ENCODE measurements around the gene LRP1B. TPM values are rescaled to one million over a fixed set of nuclear protein-coding genes. Genes with fewer than 3 reads are reported as not detected.

LRP1B gene
- total and polyA plus RNA-seq, 5 donors from 2014 or later = not detected

GRCh38 chr2:140643761-140644187, 1487.0 kb downstream of the LRP1B start:
- ATAC-seq (ENCODE audit: low read depth in 2 of 2) (no peak), DNase-seq (no peak)
- peak overlapping the region in 1 of 3 donors; percentile 43 for H3K27ac Mint-ChIP-seq
- Histone ChIP-seq H3K27ac (ENCODE audit: insufficient read depth, low read length, poor library complexity, severe bottlenecking) (no peak overlapping the region), H3K36me3 (ENCODE audit: control insufficient read depth, insufficient read depth, low read length) (no peaks in the 10 kb centered on the region), H3K9me3 (ENCODE audit: control insufficient read depth in 2 of 2, low read length in 2 of 2) (peaks cover 2 to 9% of the 10 kb centered on the region in 2 experiments), H3K4me3 (ENCODE audit: low read depth, low read length) (no peak overlapping the region), H3K27me3 (ENCODE audit: control insufficient read depth, insufficient read depth, low read length) (no peaks in the 10 kb centered on the region), H3K4me1 (ENCODE audit: control insufficient read depth, insufficient read depth, low read length, poor library complexity, severe bottlenecking) (no peaks in the 10 kb centered on the region)
- H3K27me3 Mint-ChIP-seq = no peaks in the 10 kb centered on the region
- H3K4me3 Mint-ChIP-seq = no peak overlapping the region
- peaks cover 0 to 17% (median 7%) of the 10 kb centered on the region in 7 donors for H3K9me3 Mint-ChIP-seq
- no peaks in the 10 kb centered on the region for H3K4me1 Mint-ChIP-seq
- H3K36me3 Mint-ChIP-seq = no peaks in the 10 kb centered on the region

DNA sequence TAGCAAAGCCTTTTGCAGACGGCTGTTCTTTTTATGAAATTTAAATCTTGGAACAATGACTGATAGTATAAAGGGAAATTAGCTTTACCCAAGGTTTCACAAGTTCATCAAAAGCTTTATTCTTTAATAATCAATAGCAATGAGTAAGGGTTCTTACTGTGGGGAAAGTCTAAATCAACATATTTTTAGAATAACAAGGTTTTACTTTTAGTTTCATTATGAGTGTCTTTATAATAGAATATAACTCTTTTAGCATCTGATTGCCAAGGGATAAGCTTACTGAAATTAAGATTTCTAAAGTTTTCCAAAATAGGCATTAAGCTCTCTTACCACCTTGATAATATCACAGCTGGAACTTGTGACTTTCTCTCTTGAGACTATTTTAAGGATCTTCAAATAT, 1489.7 kb downstream of the LRP1B start:
- no peak for ATAC-seq (ENCODE audit: low read depth in 2 of 2)
- no peak overlapping the region for H3K4me3 Mint-ChIP-seq
- H3K9me3 Mint-ChIP-seq = peaks cover 0 to 17% (median 5%) of the 10 kb centered on the region in 7 donors
- H3K4me1 Mint-ChIP-seq = no peaks in the 10 kb centered on the region
- H3K4me3 ChIP-seq (ENCODE audit: low read depth, low read length) = no peak overlapping the region
- DNase-seq = no peak
- no peaks in the 10 kb centered on the region for H3K36me3 ChIP-seq (ENCODE audit: control insufficient read depth, insufficient read depth, low read length)
- no peaks in the 10 kb centered on the region for H3K27me3 ChIP-seq (ENCODE audit: control insufficient read depth, insufficient read depth, low read length)
- H3K27ac ChIP-seq (ENCODE audit: insufficient read depth, low read length, poor library complexity, severe bottlenecking) = no peak overlapping the region
- no peak overlapping the region for H3K27ac Mint-ChIP-seq
- no peaks in the 10 kb centered on the region for H3K27me3 Mint-ChIP-seq
- peaks cover 2 to 9% of the 10 kb centered on the region in 2 experiments for H3K9me3 ChIP-seq (ENCODE audit: control insufficient read depth in 2 of 2, low read length in 2 of 2)
- no peaks in the 10 kb centered on the region for H3K36me3 Mint-ChIP-seq
- H3K4me1 ChIP-seq (ENCODE audit: control insufficient read depth, insufficient read depth, low read length, poor library complexity, severe bottlenecking) = no peaks in the 10 kb centered on the region

DNA sequence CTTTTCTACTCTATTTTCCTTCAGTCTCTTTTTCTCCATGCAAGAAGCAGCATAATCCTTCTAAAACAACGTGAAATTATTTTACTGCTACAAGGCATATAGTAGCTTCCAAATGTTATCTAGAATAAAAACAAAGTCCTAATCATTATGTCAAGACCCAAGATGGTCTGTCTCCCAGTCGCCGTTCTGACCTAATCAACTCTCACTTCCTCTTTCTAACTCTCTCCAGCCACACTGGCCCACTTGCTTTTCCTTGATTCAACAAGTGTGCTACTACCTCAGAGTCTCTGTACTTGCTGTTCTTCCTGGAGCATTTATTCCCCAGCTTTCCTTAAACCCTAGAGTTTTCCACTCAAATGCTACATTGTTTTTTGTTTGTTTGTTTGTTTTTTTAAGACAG, 1491.2 kb downstream of the LRP1B start:
- Mint-ChIP-seq H3K4me3 (no peak overlapping the region), H3K36me3 (no peaks in the 10 kb centered on the region), H3K27ac (no peak overlapping the region), H3K4me1 (no peaks in the 10 kb centered on the region), H3K9me3 (peaks cover 0 to 13% (median 5%) of the 10 kb centered on the region in 7 donors), H3K27me3 (no peaks in the 10 kb centered on the region)
- Histone ChIP-seq H3K27me3 (ENCODE audit: control insufficient read depth, insufficient read depth, low read length) (no peaks in the 10 kb centered on the region), H3K4me1 (ENCODE audit: control insufficient read depth, insufficient read depth, low read length, poor library complexity, severe bottlenecking) (no peaks in the 10 kb centered on the region), H3K27ac (ENCODE audit: insufficient read depth, low read length, poor library complexity, severe bottlenecking) (no peak overlapping the region), H3K4me3 (ENCODE audit: low read depth, low read length) (no peak overlapping the region), H3K9me3 (ENCODE audit: control insufficient read depth in 2 of 2, low read length in 2 of 2) (peaks cover 0 to 9% of the 10 kb centered on the region in 2 experiments), H3K36me3 (ENCODE audit: control insufficient read depth, insufficient read depth, low read length) (no peaks in the 10 kb centered on the region)
- DNase-seq (no peak), ATAC-seq (ENCODE audit: low read depth in 2 of 2) (no peak)

GRCh38 chr2:140630557-140630956, 1500.3 kb downstream of the LRP1B start:
- Mint-ChIP-seq H3K9me3 (peaks cover 5 to 24% (median 12%) of the 10 kb centered on the region in 7 donors), H3K36me3 (no peaks in the 10 kb centered on the region), H3K27me3 (no peaks in the 10 kb centered on the region), H3K27ac (no peak overlapping the region), H3K4me1 (no peaks in the 10 kb centered on the region), H3K4me3 (no peak overlapping the region)
- Histone ChIP-seq H3K27ac (ENCODE audit: insufficient read depth, low read length, poor library complexity, severe bottlenecking) (no peak overlapping the region), H3K27me3 (ENCODE audit: control insufficient read depth, insufficient read depth, low read length) (no peaks in the 10 kb centered on the region), H3K4me1 (ENCODE audit: control insufficient read depth, insufficient read depth, low read length, poor library complexity, severe bottlenecking) (no peaks in the 10 kb centered on the region), H3K36me3 (ENCODE audit: control insufficient read depth, insufficient read depth, low read length) (no peaks in the 10 kb centered on the region), H3K9me3 (ENCODE audit: control insufficient read depth in 2 of 2, low read length in 2 of 2) (peaks cover 0 to 7% of the 10 kb centered on the region in 2 experiments), H3K4me3 (ENCODE audit: low read depth, low read length) (no peak overlapping the region)
- DNase-seq (no peak), ATAC-seq (ENCODE audit: low read depth in 2 of 2) (no peak)

GRCh38 chr2:140627885-140628284, 1502.9 kb downstream of the LRP1B start:
- Histone ChIP-seq H3K9me3 (ENCODE audit: control insufficient read depth in 2 of 2, low read length in 2 of 2) (peaks cover 0 to 7% of the 10 kb centered on the region in 2 experiments), H3K4me1 (ENCODE audit: control insufficient read depth, insufficient read depth, low read length, poor library complexity, severe bottlenecking) (no peaks in the 10 kb centered on the region), H3K27ac (ENCODE audit: insufficient read depth, low read length, poor library complexity, severe bottlenecking) (no peak overlapping the region), H3K4me3 (ENCODE audit: low read depth, low read length) (no peak overlapping the region), H3K27me3 (ENCODE audit: control insufficient read depth, insufficient read depth, low read length) (no peaks in the 10 kb centered on the region), H3K36me3 (ENCODE audit: control insufficient read depth, insufficient read depth, low read length) (no peaks in the 10 kb centered on the region)
- DNase-seq (no peak), ATAC-seq (ENCODE audit: low read depth in 2 of 2) (no peak)
- Mint-ChIP-seq H3K4me3 (no peak overlapping the region), H3K27ac (no peak overlapping the region), H3K27me3 (no peaks in the 10 kb centered on the region), H3K36me3 (no peaks in the 10 kb centered on the region), H3K4me1 (no peaks in the 10 kb centered on the region), H3K9me3 (peaks cover 5 to 36% (median 13%) of the 10 kb centered on the region in 7 donors)

DNA sequence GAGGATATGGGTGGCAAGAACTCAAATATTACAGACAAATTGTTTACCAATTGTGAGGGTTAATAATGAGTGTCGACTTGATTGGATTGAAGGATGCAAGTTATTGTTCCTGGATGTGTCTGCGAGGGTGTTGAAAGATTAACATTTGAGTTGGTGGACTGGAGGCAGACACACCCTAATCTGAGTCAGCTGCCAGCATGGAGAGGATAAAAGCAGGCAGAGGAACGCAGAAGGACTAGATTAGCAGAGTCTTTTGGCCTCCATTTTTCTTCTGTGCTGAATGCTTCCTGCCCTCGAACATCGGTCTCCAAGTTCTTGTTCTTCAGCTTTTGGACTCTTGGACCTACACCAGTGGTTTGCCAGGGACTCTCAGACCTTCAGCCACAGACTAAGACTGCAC, 1503.7 kb downstream of the LRP1B start:
- Mint-ChIP-seq H3K9me3 (peaks cover 6 to 36% (median 13%) of the 10 kb centered on the region in 7 donors), H3K36me3 (no peaks in the 10 kb centered on the region), H3K4me1 (no peaks in the 10 kb centered on the region), H3K4me3 (no peak overlapping the region), H3K27me3 (no peaks in the 10 kb centered on the region), H3K27ac (no peak overlapping the region)
- no peak overlapping the region for H3K27ac ChIP-seq (ENCODE audit: insufficient read depth, low read length, poor library complexity, severe bottlenecking)
- no peaks in the 10 kb centered on the region for H3K27me3 ChIP-seq (ENCODE audit: control insufficient read depth, insufficient read depth, low read length)
- DNase-seq (no peak), ATAC-seq (ENCODE audit: low read depth in 2 of 2) (no peak)
- H3K4me3 ChIP-seq (ENCODE audit: low read depth, low read length) = no peak overlapping the region
- peaks cover 0 to 7% of the 10 kb centered on the region in 2 experiments for H3K9me3 ChIP-seq (ENCODE audit: control insufficient read depth in 2 of 2, low read length in 2 of 2)
- no peaks in the 10 kb centered on the region for H3K4me1 ChIP-seq (ENCODE audit: control insufficient read depth, insufficient read depth, low read length, poor library complexity, severe bottlenecking)
- H3K36me3 ChIP-seq (ENCODE audit: control insufficient read depth, insufficient read depth, low read length) = no peaks in the 10 kb centered on the region

DNA sequence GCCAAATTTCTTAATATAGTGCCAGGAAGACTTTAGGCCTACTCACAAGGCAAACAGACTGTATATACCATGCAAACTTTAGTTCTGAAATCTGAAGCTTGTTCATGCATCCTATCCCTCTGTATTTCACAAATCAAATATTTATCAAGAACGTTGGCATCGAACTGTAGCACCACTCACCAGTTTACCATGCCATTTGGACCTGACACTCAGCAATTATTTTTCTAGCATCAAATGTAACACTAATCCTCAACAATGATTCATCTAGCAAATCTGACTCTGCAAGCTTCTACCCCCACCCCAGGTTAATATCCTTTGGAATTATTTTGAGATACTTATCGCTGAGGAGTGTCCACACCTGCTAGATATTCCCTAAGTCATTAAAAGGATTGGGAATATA, 1506.6 kb downstream of the LRP1B start:
- H3K36me3 Mint-ChIP-seq = no peaks in the 10 kb centered on the region
- Histone ChIP-seq H3K9me3 (ENCODE audit: control insufficient read depth in 2 of 2, low read length in 2 of 2) (peaks cover 0 to 2% of the 10 kb centered on the region in 2 experiments), H3K4me1 (ENCODE audit: control insufficient read depth, insufficient read depth, low read length, poor library complexity, severe bottlenecking) (no peaks in the 10 kb centered on the region), H3K27ac (ENCODE audit: insufficient read depth, low read length, poor library complexity, severe bottlenecking) (no peak overlapping the region), H3K27me3 (ENCODE audit: control insufficient read depth, insufficient read depth, low read length) (no peaks in the 10 kb centered on the region), H3K36me3 (ENCODE audit: control insufficient read depth, insufficient read depth, low read length) (no peaks in the 10 kb centered on the region), H3K4me3 (ENCODE audit: low read depth, low read length) (no peak overlapping the region)
- no peaks in the 10 kb centered on the region for H3K27me3 Mint-ChIP-seq
- no peak overlapping the region for H3K4me3 Mint-ChIP-seq
- no peak for DNase-seq
- ATAC-seq (ENCODE audit: low read depth in 2 of 2) = no peak
- no peak overlapping the region for H3K27ac Mint-ChIP-seq
- H3K4me1 Mint-ChIP-seq = no peaks in the 10 kb centered on the region
- peaks cover 5 to 31% (median 13%) of the 10 kb centered on the region in 7 donors for H3K9me3 Mint-ChIP-seq

DNA sequence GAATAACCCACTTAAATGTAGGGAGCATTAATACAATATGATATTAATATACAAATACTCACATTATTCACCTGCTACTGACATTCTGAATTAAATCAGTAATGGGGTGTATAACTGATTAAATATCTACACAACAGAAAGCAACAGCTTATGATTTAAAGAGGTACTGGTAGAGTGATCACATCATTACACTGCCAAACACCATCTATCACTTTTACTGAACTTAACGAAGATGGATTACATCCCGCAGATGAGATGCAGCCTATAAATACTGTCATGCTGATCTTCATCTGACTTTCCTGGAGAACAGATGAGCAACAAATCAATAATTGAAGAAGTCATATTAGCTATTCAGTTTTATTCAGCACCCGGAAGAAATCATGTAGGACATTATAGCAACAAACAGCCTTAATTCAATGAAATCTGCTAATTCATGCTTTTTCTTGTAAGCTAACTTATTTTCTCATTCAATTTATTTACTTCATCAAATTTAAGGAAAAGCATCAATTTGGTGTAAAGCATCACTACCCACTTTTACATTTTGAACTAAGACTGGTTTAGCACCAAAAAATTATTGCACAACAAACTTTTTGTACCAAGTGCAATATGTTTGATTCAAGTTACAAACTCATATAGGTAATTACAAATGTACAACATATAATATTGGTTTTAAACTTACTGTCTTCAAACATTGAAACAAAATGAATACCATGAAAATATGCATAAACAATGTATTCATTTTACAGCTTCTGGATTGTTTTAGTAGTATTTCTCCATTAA, 1509.0 kb downstream of the LRP1B start:
- no peak overlapping the region for H3K27ac ChIP-seq (ENCODE audit: insufficient read depth, low read length, poor library complexity, severe bottlenecking)
- Mint-ChIP-seq H3K9me3 (peaks cover 3 to 23% (median 8%) of the 10 kb centered on the region in 7 donors), H3K27me3 (no peaks in the 10 kb centered on the region), H3K4me1 (no peaks in the 10 kb centered on the region), H3K36me3 (no peaks in the 10 kb centered on the region), H3K4me3 (no peak overlapping the region), H3K27ac (no peak overlapping the region)
- H3K36me3 ChIP-seq (ENCODE audit: control insufficient read depth, insufficient read depth, low read length) = no peaks in the 10 kb centered on the region
- H3K4me1 ChIP-seq (ENCODE audit: control insufficient read depth, insufficient read depth, low read length, poor library complexity, severe bottlenecking) = no peaks in the 10 kb centered on the region
- DNase-seq (no peak), ATAC-seq (ENCODE audit: low read depth in 2 of 2) (no peak)
- no peaks in the 10 kb centered on the region for H3K27me3 ChIP-seq (ENCODE audit: control insufficient read depth, insufficient read depth, low read length)
- H3K9me3 ChIP-seq (ENCODE audit: control insufficient read depth in 2 of 2, low read length in 2 of 2) = peaks cover 0 to 2% of the 10 kb centered on the region in 2 experiments
- H3K4me3 ChIP-seq (ENCODE audit: low read depth, low read length) = no peak overlapping the region

Data from CD4-positive, CD25-positive, alpha-beta regulatory T cell (primary cell).